CD4-positive, CD25-positive, alpha-beta regulatory T cell (primary cell): ENCODE results near the gene TEP1. TPM values are rescaled to one million over a fixed set of nuclear protein-coding genes. Genes with fewer than 3 reads are reported as not detected.
A peak's percentile ranks its signal among the peaks of the same experiment; 100 is the strongest.

Source experiments
- ATAC-seq, 2 donors: fragments of 150-1000 bp; cut with Tn5 transposase; one replicate each; pipeline ENCODE4 v1.10.0; 2021; ENCODE audit warnings: low read depth in 2 of 2, moderate number of reproducible peaks in 2 of 2, moderate library complexity in 1 of 2
- DNase-seq, 3 donors: peaks; one replicate each; pipeline versions ENCODE4 v3.0.0 to v3.0.0-alpha.2; 2012 to 2022; ENCODE audit warnings: mixed read lengths in 1 of 3
- H3K27ac ChIP-seq: one replicate; pipeline ENCODE4 v1.7.0; 2013; ENCODE audit warnings: mild to moderate bottlenecking, low read length; ENCODE audit not compliant: insufficient read depth, poor library complexity, severe bottlenecking
- H3K27me3 ChIP-seq: one replicate; pipeline ENCODE4 v1.7.0; 2013; ENCODE audit warnings: low read length; ENCODE audit not compliant: control insufficient read depth, insufficient read depth
- H3K36me3 ChIP-seq: one replicate; pipeline ENCODE4 v1.7.0; 2013; ENCODE audit warnings: mild to moderate bottlenecking, low read length, moderate library complexity; ENCODE audit not compliant: control insufficient read depth, insufficient read depth
- H3K4me1 ChIP-seq: 2 replicates; pipeline ENCODE4 v1.7.0; 2013; ENCODE audit warnings: mild to moderate bottlenecking, low read length; ENCODE audit not compliant: insufficient read depth, control insufficient read depth, poor library complexity, severe bottlenecking
- H3K4me3 ChIP-seq: one replicate; pipeline ENCODE4 v1.7.0; 2013; ENCODE audit warnings: low read depth, mild to moderate bottlenecking, low read length, moderate library complexity
- H3K9me3 ChIP-seq, 2 experiments: 1 replicate in 1 of 2; 2 replicates in 1 of 2; pipeline ENCODE4 v1.7.0; 2013; ENCODE audit warnings: low read length in 2 of 2, mild to moderate bottlenecking in 1 of 2, moderate library complexity in 1 of 2; ENCODE audit not compliant: control insufficient read depth in 2 of 2
- H3K27ac Mint-ChIP-seq, 3 donors: one replicate each; pipeline ENCODE4 v1.8.0; 2020 to 2022; ENCODE audit warnings: mild to moderate bottlenecking in 3 of 3, mixed read lengths in 3 of 3, moderate library complexity in 2 of 3
- H3K27me3 Mint-ChIP-seq: one replicate; pipeline ENCODE4 v1.8.0; 2022; ENCODE audit warnings: mild to moderate bottlenecking, mixed read lengths
- H3K36me3 Mint-ChIP-seq: one replicate; pipeline ENCODE4 v1.8.0; 2020; ENCODE audit warnings: mixed read lengths
- H3K4me1 Mint-ChIP-seq, 4 donors: one replicate each; pipeline ENCODE4 v1.8.0; 2020 to 2022; ENCODE audit warnings: mixed read lengths in 4 of 4, mild to moderate bottlenecking in 1 of 4
- H3K4me3 Mint-ChIP-seq, 4 donors: one replicate each; pipeline ENCODE4 v1.8.0; 2020 to 2022; ENCODE audit warnings: mild to moderate bottlenecking in 4 of 4, mixed read lengths in 4 of 4, moderate library complexity in 3 of 4
- H3K9me3 Mint-ChIP-seq, 7 donors: one replicate each; pipeline ENCODE4 v1.8.0; 2020 to 2022; ENCODE audit warnings: mixed read lengths in 7 of 7, mild to moderate bottlenecking in 3 of 7, moderate library complexity in 2 of 7
- polyA plus RNA-seq, 4 donors: library from polyadenylated mRNA; unstranded; fragments of 300-500 nt; fragmentation: Illumina TruSeq; gene quantifications; one replicate each; pipeline ENCODE4 v1.2.3, GENCODE V29; 2021
- total RNA-seq: library from RNA; stranded (reverse); gene quantifications from one replicate; pipeline ENCODE4 v1.2.3, GENCODE V29; 2022

The TEP1 gene
- total and polyA plus RNA-seq, 5 donors from 2014 or later = 2.8 to 63.8 (median 5.6) TPM

DNA sequence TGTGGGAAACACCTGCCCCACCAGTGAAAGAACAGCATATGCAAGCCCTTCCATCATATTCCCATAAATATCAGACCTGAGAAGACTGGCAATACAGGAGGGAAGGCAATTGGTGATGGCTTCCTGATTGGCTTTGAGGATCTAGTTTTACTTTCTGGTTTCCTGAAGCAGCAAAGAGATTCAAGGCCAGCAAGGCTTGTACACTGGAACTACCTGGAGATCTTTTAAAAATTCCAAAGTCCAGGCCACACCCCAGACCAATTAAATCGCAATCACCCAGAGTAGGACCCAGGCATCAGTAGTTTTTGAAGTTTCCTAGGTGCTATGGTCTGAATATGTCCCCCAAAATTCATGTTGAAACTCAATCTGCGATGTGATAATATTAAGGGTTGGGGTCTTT is 2.9 kb upstream of the TEP1 start:
- DNase-seq (no peak), ATAC-seq (no peak)
- no peaks in the 10 kb centered on the region for H3K36me3 ChIP-seq
- Mint-ChIP-seq H3K4me1 (peaks cover 13 to 29% (median 19%) of the 10 kb centered on the region in 4 donors), H3K36me3 (no peaks in the 10 kb centered on the region), H3K27me3 (no peaks in the 10 kb centered on the region), H3K9me3 (no peaks in the 10 kb centered on the region), H3K27ac (peak overlapping the region in 2 of 3 donors; percentile 1 to 32), H3K4me3 (no peak overlapping the region)
- no peaks in the 10 kb centered on the region for H3K9me3 ChIP-seq
- peaks cover 18% of the 10 kb centered on the region for H3K4me1 ChIP-seq
- H3K4me3 ChIP-seq = no peak overlapping the region
- H3K27me3 ChIP-seq = no peaks in the 10 kb centered on the region
- no peak overlapping the region for H3K27ac ChIP-seq

DNA sequence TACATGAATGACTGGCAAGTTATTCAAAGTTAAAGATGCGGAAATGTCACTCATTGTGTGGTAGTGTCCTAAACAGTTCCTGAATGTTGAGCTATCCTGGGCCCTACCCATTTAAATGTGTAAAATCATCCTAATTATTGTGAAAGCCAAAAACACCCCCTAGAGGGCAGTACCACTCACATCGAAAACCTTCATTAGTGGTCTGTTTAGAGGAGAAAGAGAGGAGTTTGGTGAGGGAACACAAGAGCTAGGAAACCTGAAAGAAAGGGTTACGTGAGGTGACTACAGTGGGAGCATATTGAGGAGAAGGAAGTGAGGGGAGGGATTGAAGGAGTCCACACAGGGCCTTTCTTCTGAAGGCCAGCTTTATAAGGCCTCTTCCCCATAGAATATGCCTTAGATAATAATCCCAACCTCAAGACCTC is 2.5 kb upstream of the TEP1 start:
- Histone ChIP-seq H3K27ac (no peak overlapping the region), H3K36me3 (no peaks in the 10 kb centered on the region), H3K9me3 (no peaks in the 10 kb centered on the region), H3K27me3 (no peaks in the 10 kb centered on the region), H3K4me3 (no peak overlapping the region), H3K4me1 (peaks cover 18% of the 10 kb centered on the region)
- no peaks in the 10 kb centered on the region for H3K36me3 Mint-ChIP-seq
- H3K27me3 Mint-ChIP-seq = no peaks in the 10 kb centered on the region
- peaks cover 16 to 34% (median 21%) of the 10 kb centered on the region in 4 donors for H3K4me1 Mint-ChIP-seq
- H3K9me3 Mint-ChIP-seq = no peaks in the 10 kb centered on the region
- H3K27ac Mint-ChIP-seq = peak overlapping the region; percentile 1 to 61 (median 14)
- DNase-seq (peak in 2 of 3 donors; percentile 48 to 75), ATAC-seq (peak; percentile 43 to 44)
- peak overlapping the region in 3 of 4 donors; percentile 4 to 75 (median 31) for H3K4me3 Mint-ChIP-seq

DNA sequence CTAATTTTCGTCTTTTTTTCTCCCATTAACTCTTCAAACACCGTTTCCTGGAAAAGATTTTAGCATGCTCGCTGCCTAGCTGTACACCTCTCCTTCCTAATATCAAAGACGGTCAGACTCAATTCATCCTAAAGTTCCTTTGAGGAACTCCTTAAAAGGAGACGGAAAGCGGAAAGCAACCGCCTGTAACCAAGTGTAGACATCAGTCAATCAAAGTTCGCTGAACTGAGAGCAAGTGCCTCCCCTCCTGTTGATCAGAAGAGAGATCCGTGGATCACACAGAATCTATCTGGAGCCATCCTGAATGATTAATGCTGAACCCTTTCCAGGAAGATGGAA is 412 bp upstream of the TEP1 start:
- Mint-ChIP-seq H3K4me1 (peaks cover 25 to 46% (median 33%) of the 10 kb centered on the region in 4 donors), H3K9me3 (no peaks in the 10 kb centered on the region), H3K36me3 (peaks cover 7% of the 10 kb centered on the region), H3K27me3 (no peaks in the 10 kb centered on the region), H3K27ac (peak overlapping the region; percentile 93 to 98 (median 96)), H3K4me3 (peak overlapping the region; percentile 97 to 100 (median 98))
- Histone ChIP-seq H3K4me1 (peaks cover 18% of the 10 kb centered on the region), H3K4me3 (peak overlapping the region; percentile 96), H3K36me3 (no peaks in the 10 kb centered on the region), H3K27ac (peak overlapping the region; percentile 91), H3K9me3 (no peaks in the 10 kb centered on the region), H3K27me3 (no peaks in the 10 kb centered on the region)
- DNase-seq (peak in 2 of 3 donors; percentile 35 to 73), ATAC-seq (no peak)

DNA sequence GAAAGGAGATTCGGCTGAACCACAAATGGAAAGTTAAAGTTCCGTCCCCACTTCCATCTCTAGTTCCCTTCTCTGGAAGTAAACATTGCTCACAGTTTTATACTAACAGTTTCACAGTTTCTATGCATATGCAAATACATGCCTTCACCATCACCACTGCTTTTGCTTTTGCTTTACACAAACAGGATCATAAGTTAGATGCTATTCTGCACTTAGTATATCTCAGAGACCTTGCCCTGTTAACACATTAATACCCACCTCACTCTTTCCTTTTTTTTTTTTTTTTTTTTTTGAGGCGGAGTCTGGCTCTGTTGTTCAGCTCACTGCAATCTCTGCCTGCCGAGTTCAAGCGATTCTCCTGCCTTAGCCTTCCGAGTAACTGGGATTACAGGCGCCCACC is 890 bp downstream of the TEP1 start:
- no peaks in the 10 kb centered on the region for H3K9me3 ChIP-seq
- H3K36me3 ChIP-seq = peaks cover 12% of the 10 kb centered on the region
- peak overlapping the region; percentile 91 for H3K27ac ChIP-seq
- H3K4me1 ChIP-seq = peaks cover 18% of the 10 kb centered on the region
- Mint-ChIP-seq H3K27me3 (no peaks in the 10 kb centered on the region), H3K4me1 (peaks cover 26 to 55% (median 41%) of the 10 kb centered on the region in 4 donors), H3K27ac (peak overlapping the region; percentile 93 to 98 (median 96)), H3K36me3 (peaks cover 16% of the 10 kb centered on the region), H3K4me3 (peak overlapping the region; percentile 97 to 100 (median 98)), H3K9me3 (no peaks in the 10 kb centered on the region)
- no peaks in the 10 kb centered on the region for H3K27me3 ChIP-seq
- DNase-seq (peak in 2 of 3 donors; percentile 44 to 71), ATAC-seq (peak; percentile 51 to 55)
- peak overlapping the region; percentile 96 for H3K4me3 ChIP-seq

DNA sequence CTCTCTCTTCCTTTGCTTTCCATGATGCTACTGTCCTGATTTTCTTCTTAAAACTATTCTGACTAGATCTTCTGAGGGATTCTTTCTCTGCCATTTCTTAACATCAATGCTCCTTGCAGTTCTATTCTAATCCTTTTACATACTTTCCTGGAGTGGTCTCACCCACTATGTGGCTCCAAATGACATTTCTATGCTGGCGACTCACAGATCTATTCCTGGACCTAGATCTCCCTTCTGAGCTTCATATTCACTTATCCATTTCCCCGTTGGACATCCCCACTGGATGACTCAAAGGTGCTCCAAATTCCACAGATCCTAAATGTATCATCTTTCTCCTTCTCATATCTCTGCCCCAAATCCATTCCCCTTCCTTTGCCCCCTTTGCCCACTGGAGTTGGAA is 4.1 kb downstream of the TEP1 start:
- Mint-ChIP-seq H3K27me3 (no peaks in the 10 kb centered on the region), H3K27ac (peak overlapping the region in 2 of 3 donors; percentile 2 to 39), H3K9me3 (no peaks in the 10 kb centered on the region), H3K4me3 (peak overlapping the region in 3 of 4 donors; percentile 18 to 75 (median 20)), H3K36me3 (peaks cover 40% of the 10 kb centered on the region), H3K4me1 (peaks cover 35 to 68% (median 49%) of the 10 kb centered on the region in 4 donors)
- Histone ChIP-seq H3K27me3 (no peaks in the 10 kb centered on the region), H3K27ac (no peak overlapping the region), H3K36me3 (peaks cover 42% of the 10 kb centered on the region), H3K9me3 (no peaks in the 10 kb centered on the region), H3K4me3 (no peak overlapping the region), H3K4me1 (peaks cover 12% of the 10 kb centered on the region)
- DNase-seq = no peak
- ATAC-seq = no peak

DNA sequence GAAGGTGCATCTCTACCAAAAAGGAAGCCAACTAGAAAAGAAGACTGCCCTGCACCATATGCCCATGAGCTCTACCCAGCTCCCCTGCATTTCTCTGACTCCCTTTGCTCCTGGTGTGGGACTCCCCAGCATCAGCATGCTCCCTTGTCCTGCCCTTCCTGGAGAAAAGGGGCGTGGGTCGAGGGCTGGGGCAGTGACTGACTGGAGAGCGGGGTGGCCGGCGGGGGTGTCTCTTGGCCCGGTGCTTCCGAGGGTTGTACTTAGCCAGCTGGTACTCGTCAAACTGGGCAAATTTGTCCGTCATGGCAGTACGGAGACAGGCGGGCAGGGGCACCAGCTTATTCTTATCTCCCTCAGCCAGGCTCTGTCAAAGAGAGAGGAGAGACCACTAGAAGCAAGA is 9.8 kb downstream of the TEP1 start:
- Mint-ChIP-seq H3K9me3 (no peaks in the 10 kb centered on the region), H3K4me3 (no peak overlapping the region), H3K36me3 (peaks cover 62% of the 10 kb centered on the region), H3K27me3 (no peaks in the 10 kb centered on the region), H3K4me1 (peaks cover 15 to 44% (median 30%) of the 10 kb centered on the region in 4 donors), H3K27ac (no peak overlapping the region)
- ATAC-seq = no peak
- H3K27ac ChIP-seq = no peak overlapping the region
- H3K27me3 ChIP-seq = no peaks in the 10 kb centered on the region
- H3K9me3 ChIP-seq = no peaks in the 10 kb centered on the region
- no peaks in the 10 kb centered on the region for H3K4me1 ChIP-seq
- peaks cover 90% of the 10 kb centered on the region for H3K36me3 ChIP-seq
- no peak for DNase-seq
- no peak overlapping the region for H3K4me3 ChIP-seq

DNA sequence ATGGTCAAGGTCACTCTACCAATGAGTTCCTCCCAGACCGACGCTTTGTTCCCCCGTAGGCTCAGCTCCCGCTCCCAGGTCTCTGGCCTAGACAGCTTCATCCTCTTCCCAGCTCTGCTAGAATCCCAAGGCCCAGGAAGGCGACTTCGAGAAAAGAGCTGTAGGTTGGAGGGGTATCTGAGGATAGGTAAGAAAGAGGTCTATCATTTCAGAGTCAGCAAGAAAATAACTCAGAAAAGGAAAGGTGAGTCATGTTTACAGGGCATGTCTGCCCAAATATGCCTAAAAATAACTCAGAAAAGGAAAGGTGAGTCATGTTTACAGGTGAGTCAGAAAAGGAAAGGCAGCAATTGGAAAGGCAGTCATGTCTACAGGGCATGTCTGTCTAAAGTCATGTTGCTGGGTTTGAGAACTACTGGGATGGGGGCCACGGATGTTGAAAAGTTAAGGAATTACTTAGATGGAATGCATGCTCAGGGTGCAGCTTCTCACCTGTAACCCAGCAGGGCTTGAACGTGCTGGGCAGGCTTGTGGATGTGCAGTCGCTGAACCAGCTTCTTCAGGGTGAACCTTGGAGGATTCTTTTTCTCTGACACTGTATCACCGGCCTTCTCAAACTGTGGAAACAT is 12.2 kb downstream of the TEP1 start:
- peak overlapping the region; percentile 50 to 84 (median 73) for H3K27ac Mint-ChIP-seq
- H3K27me3 Mint-ChIP-seq = no peaks in the 10 kb centered on the region
- H3K36me3 Mint-ChIP-seq = peaks cover 57% of the 10 kb centered on the region

DNA sequence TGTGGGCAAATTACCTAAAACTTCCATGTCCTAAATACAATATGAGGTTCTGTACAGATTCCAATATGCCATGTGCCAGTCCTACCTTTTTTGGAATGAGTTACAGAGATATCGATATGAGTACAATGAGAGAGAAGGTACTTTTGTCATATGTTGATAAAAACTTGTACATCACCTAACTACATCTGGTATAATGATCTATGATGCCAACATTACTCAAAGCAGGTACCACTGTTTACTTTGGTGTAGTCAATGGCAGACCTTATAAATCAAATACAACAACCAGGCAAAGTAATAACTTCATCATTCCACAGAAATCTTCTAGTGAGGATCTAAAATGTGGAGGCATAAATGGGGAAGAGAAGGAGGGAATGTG is 12.7 kb downstream of the TEP1 start:
- Mint-ChIP-seq H3K4me3 (no peak overlapping the region), H3K36me3 (peaks cover 60% of the 10 kb centered on the region), H3K9me3 (peaks cover 0 to 2% (median 0%) of the 10 kb centered on the region in 7 donors), H3K4me1 (peaks cover 5 to 22% (median 15%) of the 10 kb centered on the region in 4 donors), H3K27me3 (no peaks in the 10 kb centered on the region), H3K27ac (peak overlapping the region in 2 of 3 donors; percentile 34 to 84)
- no peak for DNase-seq
- no peak for ATAC-seq
- Histone ChIP-seq H3K27ac (no peak overlapping the region), H3K4me3 (no peak overlapping the region), H3K36me3 (peaks cover 87% of the 10 kb centered on the region), H3K9me3 (no peaks in the 10 kb centered on the region), H3K4me1 (no peaks in the 10 kb centered on the region), H3K27me3 (no peaks in the 10 kb centered on the region)

More for the DNA sequence above, 12.2 kb downstream of the TEP1 start:
- H3K27me3 ChIP-seq = no peaks in the 10 kb centered on the region
- Mint-ChIP-seq H3K9me3 (peaks cover 0 to 2% (median 0%) of the 10 kb centered on the region in 7 donors), H3K4me3 (no peak overlapping the region), H3K4me1 (peaks cover 5 to 24% (median 16%) of the 10 kb centered on the region in 4 donors)
- no peak overlapping the region for H3K4me3 ChIP-seq
- H3K9me3 ChIP-seq = no peaks in the 10 kb centered on the region
- no peaks in the 10 kb centered on the region for H3K4me1 ChIP-seq
- peaks cover 86% of the 10 kb centered on the region for H3K36me3 ChIP-seq
- ATAC-seq (peak; percentile 80 to 89), DNase-seq (peak in 1 of 3 donors; percentile 26)
- no peak overlapping the region for H3K27ac ChIP-seq
